GM19328 (cell line): ENCODE results near the gene SPATA21.
"Not testable (repeated sequence)": the region's sequence is repeated elsewhere in the genome, so short reads cannot be mapped to it uniquely, and the experiment has no call there.

Experiments used
- ATAC-seq: cut with Tn5 transposase; IDR thresholded peaks from one replicate; pipeline ENCODE4 v1.9.1; 2021; ENCODE audit warnings: mild to moderate bottlenecking, moderate library complexity; ENCODE audit not compliant: unreplicated experiment

SPATA21 gene

GRCh38 chr1:16386454-16387113 lies 50.6 kb downstream of the SPATA21 start:
- no peak for ATAC-seq

GRCh38 chr1:16385659-16386453 lies 51.4 kb downstream of the SPATA21 start:
- no peak for ATAC-seq

GRCh38 chr1:16383888-16384287 lies 53.3 kb downstream of the SPATA21 start:
- no peak for ATAC-seq

DNA sequence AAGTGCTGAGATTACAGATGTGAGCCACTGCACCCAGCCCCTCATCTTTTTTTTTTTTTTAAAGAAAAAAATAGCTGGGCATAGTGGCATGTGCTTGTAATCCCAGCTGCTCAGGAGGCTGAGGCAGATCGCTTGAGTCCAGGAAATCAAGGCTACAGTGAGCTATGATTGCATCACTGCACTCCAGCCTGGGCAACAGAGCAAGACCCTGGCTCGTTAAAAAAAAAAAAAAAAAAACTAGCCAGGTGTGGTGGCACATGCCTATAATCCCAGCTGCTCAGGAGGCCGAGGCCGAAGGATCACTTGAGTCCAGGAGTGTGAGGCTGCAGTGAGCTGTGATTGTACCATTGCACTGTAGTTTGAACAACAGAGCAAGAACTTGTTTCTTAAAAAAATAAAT lies 56.4 kb downstream of the SPATA21 start:
- no peak for ATAC-seq

- ATAC-seq: no peak
Measured at GRCh38 chr1:16378443-16378842, 58.8 kb downstream of the SPATA21 start.

- ATAC-seq: no peak
Measured at GRCh38 chr1:16376971-16377370, 60.3 kb downstream of the SPATA21 start.

- ATAC-seq: no peak
Measured at GRCh38 chr1:16375521-16376340, 61.5 kb downstream of the SPATA21 start.

- ATAC-seq: no peak
Measured at GRCh38 chr1:16374266-16374665, 63.0 kb downstream of the SPATA21 start.

- no peak for ATAC-seq
Measured at GRCh38 chr1:16372535-16373285, 64.5 kb downstream of the SPATA21 start.

DNA sequence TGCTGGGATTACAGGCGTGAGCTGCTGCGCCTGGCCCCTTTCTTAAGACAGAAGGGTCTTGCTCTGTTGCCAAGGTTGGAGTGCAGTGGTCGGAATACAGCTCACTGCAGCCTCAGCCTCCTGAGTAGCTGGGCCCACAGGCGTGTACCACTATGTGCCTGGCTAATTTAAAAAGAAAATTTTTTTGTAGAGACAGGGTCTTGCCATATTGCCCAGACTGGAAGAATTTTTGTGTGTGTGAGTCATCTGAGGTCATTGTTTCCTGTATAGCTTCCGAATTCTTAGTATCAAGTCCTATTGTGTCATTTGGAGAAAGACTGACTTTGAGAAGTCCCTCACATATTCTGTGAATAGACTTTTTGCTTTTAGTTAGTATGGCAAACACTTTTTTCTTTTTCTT lies 65.5 kb downstream of the SPATA21 start:
- no peak for ATAC-seq

- no peak for ATAC-seq
Measured at GRCh38 chr1:16369821-16370220, 67.4 kb downstream of the SPATA21 start.

- ATAC-seq: no peak
Measured at GRCh38 chr1:16367968-16368890, 69.0 kb downstream of the SPATA21 start.

GRCh38 chr1:16367258-16367967 lies 69.8 kb downstream of the SPATA21 start:
- ATAC-seq: peak; percentile 63

- peak; percentile 65 for ATAC-seq
Measured at GRCh38 chr1:16366722-16367257, 70.4 kb downstream of the SPATA21 start, which contains the start of gene SZRD1. Gene SZRD1 (plus strand): TSS chr1:16367242. CDS start chr1:16367258, 16 bp downstream.

- ATAC-seq: not testable (repeated sequence)
Measured at GRCh38 chr1:16365146-16365498, 72.1 kb downstream of the SPATA21 start.

GRCh38 chr1:16356867-16357266 lies 80.4 kb downstream of the SPATA21 start:
- no peak for ATAC-seq

GRCh38 chr1:16354619-16355018 lies 82.6 kb downstream of the SPATA21 start:
- no peak for ATAC-seq

DNA sequence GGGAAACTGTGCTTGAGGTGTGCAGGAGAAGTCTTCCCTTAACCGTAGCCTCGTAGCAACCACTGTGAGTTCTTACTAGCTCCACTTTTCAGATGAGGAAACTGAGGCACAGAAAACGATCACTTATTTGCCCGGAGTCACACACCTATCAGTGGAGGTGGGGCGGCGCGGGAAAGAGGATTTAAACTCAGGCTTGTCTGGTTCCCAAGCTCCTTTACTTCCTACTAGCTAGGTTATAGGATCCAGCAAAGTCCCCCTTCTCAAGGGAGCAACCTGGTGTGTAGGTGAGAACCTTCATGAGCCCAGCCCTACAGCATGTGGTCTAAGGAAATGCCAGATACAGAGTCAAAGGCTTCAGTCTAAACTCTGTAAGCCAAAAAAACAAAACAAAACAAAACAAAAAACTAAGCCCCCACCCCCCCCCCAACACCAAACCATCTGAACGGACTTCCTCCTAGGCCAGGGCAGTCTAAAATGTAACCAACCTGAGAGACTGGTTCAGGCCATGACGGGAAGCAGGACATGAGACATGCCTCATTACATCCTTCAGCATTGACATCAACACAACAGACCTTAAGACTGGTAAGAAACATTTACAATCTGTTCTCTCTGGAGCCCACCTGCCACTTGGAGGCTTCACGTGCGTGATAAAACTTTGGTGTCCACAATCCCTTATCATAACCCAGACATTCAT lies 84.2 kb downstream of the SPATA21 start:
- ATAC-seq: no peak
